H1 (cell line): ENCODE data around the gene TBX3. TPM values are rescaled to one million over a fixed set of nuclear protein-coding genes. Genes with fewer than 3 reads are reported as not detected.

ENCODE experiments used
- CTCF ChIA-PET: fragments of 300-600 bp; sonication (Branson Sonifier 250); formaldehyde crosslinking; loops from one replicate; lab custom pipeline; 2021; ENCODE audit not compliant: partially characterized antibody; lab: Charles Lee
- POLR2A ChIA-PET: fragments of 300-600 bp; sonication (Branson Sonifier 250); formaldehyde crosslinking; loops from one replicate; lab custom pipeline; 2021; ENCODE audit warnings: inconsistent platforms; ENCODE audit not compliant: partially characterized antibody; lab: Charles Lee
- DNase-seq, 2 experiments: peaks; one replicate each; pipeline versions ENCODE4 v3.0.0 to v3.0.0-alpha.2; 2010 to 2022; ENCODE audit warnings: low spot score in 2 of 2, low read depth in 1 of 2, mixed read lengths in 1 of 2
- FAIRE-seq: peaks from 2 replicates; lab custom pipeline; 2011; peaks lifted over from hg19 to GRCh38; lab: Jason Lieb, UNC
- H2AFZ ChIP-seq: 2 replicates; pipeline ENCODE4 v1.8.1; 2012; ENCODE audit warnings: low read length, inconsistent platforms
- H2AK5ac ChIP-seq: 2 replicates; pipeline ENCODE4 v1.6.1; 2013; ENCODE audit warnings: low read depth, low read length
- H2BK120ac ChIP-seq: replicated peaks from 2 replicates; pipeline ENCODE3; 2013; ENCODE audit warnings: low read depth, low read length, inconsistent platforms
- H2BK12ac ChIP-seq: 2 replicates; pipeline ENCODE4 v1.6.1; 2013; ENCODE audit warnings: low read depth, low read length
- H2BK15ac ChIP-seq: 2 replicates; pipeline ENCODE4 v1.6.1; 2013; ENCODE audit warnings: low read length
- H2BK20ac ChIP-seq: 2 replicates; pipeline ENCODE4 v1.6.1; 2013; ENCODE audit warnings: low read length
- H2BK5ac ChIP-seq: 2 replicates; pipeline ENCODE4 v1.6.1; 2013; ENCODE audit warnings: low read depth, low read length
- H3K14ac ChIP-seq: 2 replicates; pipeline ENCODE4 v1.6.1; 2013; ENCODE audit warnings: inconsistent platforms; ENCODE audit not compliant: insufficient read length
- H3K18ac ChIP-seq: 2 replicates; pipeline ENCODE4 v1.6.1; 2013; ENCODE audit warnings: low read length; ENCODE audit errors: extremely low read depth
- H3K23ac ChIP-seq: 2 replicates; pipeline ENCODE4 v1.6.1; 2013; ENCODE audit warnings: inconsistent platforms; ENCODE audit not compliant: insufficient read length
- H3K23me2 ChIP-seq: 2 replicates; pipeline ENCODE4 v1.6.1; 2013; ENCODE audit warnings: low read depth, low read length
- H3K27ac ChIP-seq: 2 replicates; pipeline ENCODE4 v1.6.1; 2011; ENCODE audit warnings: low read depth, low read length, inconsistent platforms
- H3K27me3 ChIP-seq, 4 experiments: replicated peaks in 1 of 4; 1 replicate in 1 of 4; 2 replicates in 3 of 4; pipeline versions ENCODE4 v1.6.1 to v1.8.1; 2011 to 2013; ENCODE audit warnings: low read length in 3 of 4, mild to moderate bottlenecking in 3 of 4, inconsistent platforms in 2 of 4, mixed read lengths in 2 of 4, moderate library complexity in 1 of 4; ENCODE audit not compliant: control insufficient read depth in 3 of 4, insufficient read depth in 3 of 4; ENCODE audit errors: extremely low read depth in 1 of 4
- H3K36me3 ChIP-seq, 4 experiments: 2 replicates each; pipeline versions ENCODE4 v1.6.1 to v1.8.1; 2011 to 2013; ENCODE audit warnings: mild to moderate bottlenecking in 4 of 4, low read length in 3 of 4, moderate library complexity in 2 of 4, control low read depth in 1 of 4, inconsistent platforms in 1 of 4; ENCODE audit not compliant: insufficient read depth in 4 of 4, control insufficient read depth in 2 of 4
- H3K4ac ChIP-seq: replicated peaks from 2 replicates; pipeline ENCODE3; 2013; ENCODE audit warnings: low read length, low read depth, mixed read lengths, inconsistent platforms; ENCODE audit not compliant: insufficient read length
- H3K4me1 ChIP-seq, 4 experiments: replicated peaks in 1 of 4; 1 replicate in 1 of 4; 2 replicates in 3 of 4; pipeline versions ENCODE4 v1.6.1 to v1.8.1; 2011 to 2013; ENCODE audit warnings: low read length in 3 of 4, inconsistent platforms in 2 of 4, mixed read lengths in 1 of 4; ENCODE audit not compliant: insufficient read depth in 4 of 4, control insufficient read depth in 3 of 4
- H3K4me2 ChIP-seq, 2 experiments: 2 replicates each; pipeline versions ENCODE4 v1.6.1 to v1.8.1; 2011 to 2013; ENCODE audit warnings: low read depth in 2 of 2, low read length in 2 of 2, control low read depth in 1 of 2, inconsistent platforms in 1 of 2, mild to moderate bottlenecking in 1 of 2; ENCODE audit not compliant: insufficient read depth in 1 of 2
- H3K4me3 ChIP-seq, 4 experiments: fragments of 200-600, 300-600 bp in 1 of 4; sonication (generic), shearing (Covaris generic), sonication (Bioruptor Twin) in 1 of 4; 2 replicates each; pipeline versions ENCODE4 v1.5.1 to v1.8.1; 2011 to 2016; ENCODE audit warnings: low read length in 4 of 4, low read depth in 3 of 4, control low read depth in 2 of 4, inconsistent platforms in 2 of 4, mild to moderate bottlenecking in 2 of 4, mixed read lengths in 1 of 4, moderate library complexity in 1 of 4; ENCODE audit not compliant: insufficient read depth in 2 of 4; ENCODE audit errors: extremely low read depth in 1 of 4
- H3K56ac ChIP-seq: replicated peaks from 2 replicates; pipeline ENCODE3; 2013; ENCODE audit warnings: low read depth, mild to moderate bottlenecking, mixed read lengths, low read length, inconsistent platforms; ENCODE audit not compliant: insufficient read length
- H3K79me1 ChIP-seq: 2 replicates; pipeline ENCODE4 v1.6.1; 2013; ENCODE audit warnings: low read depth, low read length, control low read depth
- H3K79me2 ChIP-seq, 2 experiments: 2 replicates each; pipeline versions ENCODE4 v1.6.1 to v1.8.1; 2012 to 2013; ENCODE audit warnings: low read length in 2 of 2, mild to moderate bottlenecking in 2 of 2, inconsistent platforms in 1 of 2; ENCODE audit not compliant: insufficient read depth in 2 of 2, control insufficient read depth in 1 of 2
- H3K9ac ChIP-seq, 4 experiments: replicated peaks in 1 of 4; 1 replicate in 1 of 4; 2 replicates in 3 of 4; pipeline versions ENCODE4 v1.6.1 to v1.8.1; 2011 to 2013; ENCODE audit warnings: low read depth in 3 of 4, low read length in 3 of 4, control low read depth in 2 of 4, mild to moderate bottlenecking in 2 of 4, moderate library complexity in 2 of 4, inconsistent platforms in 1 of 4; ENCODE audit errors: extremely low read depth in 1 of 4
- H3K9me3 ChIP-seq, 2 experiments: 2 replicates each; pipeline versions ENCODE4 v1.6.1 to v1.8.1; 2012 to 2013; ENCODE audit warnings: mild to moderate bottlenecking in 2 of 2, moderate library complexity in 2 of 2, control low read depth in 1 of 2, inconsistent platforms in 1 of 2, low read depth in 1 of 2, low read length in 1 of 2, mixed read lengths in 1 of 2; ENCODE audit not compliant: insufficient read depth in 2 of 2
- H4K20me1 ChIP-seq, 2 experiments: replicated peaks in 1 of 2; 2 replicates each; pipeline versions ENCODE3 to v1.8.1; 2011 to 2013; ENCODE audit warnings: inconsistent platforms in 2 of 2, low read length in 2 of 2, mild to moderate bottlenecking in 1 of 2; ENCODE audit not compliant: insufficient read depth in 2 of 2, control insufficient read depth in 1 of 2
- H4K5ac ChIP-seq: 2 replicates; pipeline ENCODE4 v1.6.1; 2013; ENCODE audit warnings: low read length, low read depth, mixed read lengths, inconsistent platforms; ENCODE audit not compliant: insufficient read length
- H4K8ac ChIP-seq: 2 replicates; pipeline ENCODE4 v1.8.0; 2013; ENCODE audit warnings: mild to moderate bottlenecking, moderate library complexity, low read length, inconsistent platforms; ENCODE audit not compliant: insufficient read depth; ENCODE audit errors: extremely low read depth
- H4K91ac ChIP-seq: replicated peaks from 2 replicates; pipeline ENCODE3; 2013; ENCODE audit warnings: low read length, mixed read lengths, inconsistent platforms; ENCODE audit not compliant: insufficient read length
- SIRT6 ChIP-seq: IDR thresholded peaks from one replicate; pipeline ENCODE4 v1.7.1; 2012; ENCODE audit warnings: low read length, inconsistent platforms
- WGBS, 2 experiments: shearing (Covaris generic) in 1 of 2; methylation state at CpG; one replicate each; pipeline versions ENCODE4 v1.1.6 to v1.1.7; 2013 to 2015; ENCODE audit warnings: low lambda C conversion rate in 2 of 2, mixed read lengths in 2 of 2, inconsistent platforms in 1 of 2, low coverage in 1 of 2, missing lambda C conversion rate in 1 of 2; ENCODE audit not compliant: insufficient replicate concordance in 2 of 2, insufficient coverage in 1 of 2, insufficient read length in 1 of 2; ENCODE audit errors: extremely low coverage in 1 of 2, missing lambda C conversion rate in 1 of 2; 5-methylcytosine and 5-hydroxymethylcytosine counted together
- polyA plus RNA-seq, 7 experiments: library from polyadenylated mRNA; depleted of rRNA in 3 of 7; stranded (reverse) in 5 of 7; unstranded in 2 of 7; fragments of >200 nt in 5 of 7; fragments of 200-250 nt in 2 of 7; gene quantifications; 1 replicate in 5 of 7; 2 replicates in 1 of 7; 4 replicates in 1 of 7; pipeline versions ENCODE4 v1.2.1 to v1.2.3, GENCODE V29; 2011 to 2013; ENCODE audit warnings: missing spikeins in 2 of 7, mixed read lengths in 2 of 7
- total RNA-seq: library from RNA; stranded (reverse); fragmentation: NEBNext Ultra II Directional; extraction: Animal tissue kit (Norgen Biotek cat#: 25700); gene quantifications from 2 replicates; pipeline ENCODE4 v1.2.1, GENCODE V29; 2021

The TBX3 gene
- total and polyA plus RNA-seq, 2 of the 8 experiments (the other 6 are each of a cell fraction or from before 2014, with no cell fraction given): 0.09 to 1.0 TPM

GRCh38 chr12:114709112-114709511 lies 25.1 kb upstream of the TBX3 start:
- Histone ChIP-seq H3K14ac (no peak overlapping the region), H3K27ac (no peak overlapping the region), H3K56ac (no peak overlapping the region), H3K18ac (no peak overlapping the region), H3K23me2 (no peaks in the 10 kb centered on the region), H2BK12ac (no peak overlapping the region), H2BK5ac (no peak overlapping the region), H3K36me3 (no peaks in the 10 kb centered on the region), H4K5ac (no peak overlapping the region), H3K27me3 (peaks cover 0 to 22% (median 12%) of the 10 kb centered on the region in 4 experiments; a peak in 6 of 7 replicates), H2BK120ac (no peak overlapping the region), H4K20me1 (no peaks in the 10 kb centered on the region), H3K4me2 (no peak overlapping the region), H4K8ac (no peak overlapping the region), H3K4me3 (no peak overlapping the region), H3K23ac (no peak overlapping the region), H3K4me1 (peaks cover 4 to 15% (median 6%) of the 10 kb centered on the region in 4 experiments), H3K79me2 (no peaks in the 10 kb centered on the region), H4K91ac (no peak overlapping the region), H3K9ac (no peak overlapping the region), H2BK15ac (no peak overlapping the region), H2AFZ (no peak overlapping the region), H2BK20ac (no peak overlapping the region), H3K79me1 (no peaks in the 10 kb centered on the region), H2AK5ac (no peak overlapping the region), H3K4ac (no peak overlapping the region), H3K9me3 (peaks cover 5 to 7% of the 10 kb centered on the region in 2 experiments; a peak in 2 of 4 replicates)
- ChIA-PET CTCF (interaction anchor here (0.6 to 1.1 kb wide), 3 partner anchors 9 to 1858 kb away, joined by 3 read pairs; no protein-coding TSS in a partner anchor), POLR2A (no interaction called here)
- DNase-seq (no peak), FAIRE-seq (no peak)
- 85% methylated on average over 9 of the region's 9 CpGs; no CpG with 5 or more reads in 1 of the 2 experiments for WGBS, 2 experiments
- no peak for TF ChIP-seq SIRT6
